ENCODE data around the gene COL4A2.
"Not testable (repeated sequence)": the region's sequence is repeated elsewhere in the genome, so short reads cannot be mapped to it uniquely, and the experiment has no call there.

The COL4A2 gene

DNA sequence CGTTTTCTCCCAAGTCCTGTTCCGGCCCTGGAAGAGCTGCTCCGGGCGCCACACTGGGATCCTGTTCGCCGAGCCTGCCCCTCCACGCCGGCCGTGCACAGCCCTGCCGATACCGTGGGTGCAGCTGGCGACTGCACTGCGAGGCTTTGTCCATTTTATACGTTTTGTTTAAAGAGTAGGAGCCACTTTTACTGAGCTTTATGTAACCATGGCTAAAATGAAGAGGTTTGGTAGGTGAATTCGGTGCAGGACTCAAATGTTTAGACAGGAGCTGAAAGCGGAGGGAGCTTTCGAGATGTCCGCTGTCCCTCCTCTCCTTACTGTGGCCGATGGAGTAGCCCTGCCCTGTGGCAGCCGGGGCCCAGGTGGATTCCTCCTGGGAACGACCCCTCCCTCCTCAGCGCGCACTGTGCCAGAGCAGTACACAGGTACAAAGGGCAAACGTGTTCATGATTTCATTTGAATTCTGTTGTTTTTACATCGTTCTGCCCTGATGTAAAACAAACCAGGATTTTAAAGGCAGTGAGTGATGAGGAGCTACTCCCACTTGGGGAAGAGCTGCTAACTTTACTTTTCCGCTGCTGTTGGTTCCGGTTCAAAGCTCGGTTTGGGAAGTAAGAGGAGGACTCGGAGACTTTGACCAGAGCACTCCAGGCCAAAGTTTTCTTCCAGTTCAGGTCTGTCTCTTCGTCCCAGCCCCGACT lies 1.7 kb downstream of the COL4A2 start:
- DNase-seq, result no peak

DNA sequence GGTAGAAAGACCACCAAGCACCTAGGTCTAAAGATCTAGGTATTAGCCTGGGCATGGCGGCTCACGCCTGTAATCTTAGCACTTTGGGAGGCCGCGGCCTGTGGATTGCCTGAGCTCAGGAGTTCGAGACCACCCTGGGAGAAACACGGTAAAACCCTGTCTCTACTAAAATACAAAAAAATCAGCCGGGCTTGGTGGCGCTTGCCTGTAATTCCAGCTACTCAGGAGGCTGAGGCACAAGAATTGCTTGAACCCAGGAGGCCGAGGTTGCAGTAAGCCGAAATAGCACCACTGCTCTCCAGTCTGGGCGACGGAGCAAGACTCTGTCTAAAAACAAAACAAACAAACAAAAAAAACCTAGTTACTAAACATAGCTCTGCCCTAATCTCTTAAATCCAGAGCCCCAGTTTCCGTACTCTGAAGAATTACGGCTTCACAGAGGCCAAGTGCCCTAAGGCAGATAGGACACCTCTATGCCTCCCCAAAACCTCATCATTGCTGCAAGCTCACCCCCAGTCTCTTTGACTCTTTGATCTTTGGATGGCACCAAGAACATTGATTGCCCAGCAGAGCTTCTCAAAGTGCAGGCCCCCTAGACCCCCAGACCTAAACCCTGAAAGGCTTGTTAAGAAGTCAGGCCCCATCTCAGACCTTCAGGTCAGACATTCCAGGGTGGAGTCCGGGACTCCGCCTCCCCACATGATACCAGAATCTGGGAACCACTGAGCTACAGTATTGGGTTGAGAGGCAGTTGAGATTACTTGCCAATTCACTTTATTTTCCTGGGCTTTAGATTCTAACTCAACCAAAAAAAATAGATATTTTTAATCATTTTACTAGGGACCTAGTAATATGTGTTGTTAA lies 2.8 kb downstream of the COL4A2 start:
- DNase-seq, result no peak

DNA sequence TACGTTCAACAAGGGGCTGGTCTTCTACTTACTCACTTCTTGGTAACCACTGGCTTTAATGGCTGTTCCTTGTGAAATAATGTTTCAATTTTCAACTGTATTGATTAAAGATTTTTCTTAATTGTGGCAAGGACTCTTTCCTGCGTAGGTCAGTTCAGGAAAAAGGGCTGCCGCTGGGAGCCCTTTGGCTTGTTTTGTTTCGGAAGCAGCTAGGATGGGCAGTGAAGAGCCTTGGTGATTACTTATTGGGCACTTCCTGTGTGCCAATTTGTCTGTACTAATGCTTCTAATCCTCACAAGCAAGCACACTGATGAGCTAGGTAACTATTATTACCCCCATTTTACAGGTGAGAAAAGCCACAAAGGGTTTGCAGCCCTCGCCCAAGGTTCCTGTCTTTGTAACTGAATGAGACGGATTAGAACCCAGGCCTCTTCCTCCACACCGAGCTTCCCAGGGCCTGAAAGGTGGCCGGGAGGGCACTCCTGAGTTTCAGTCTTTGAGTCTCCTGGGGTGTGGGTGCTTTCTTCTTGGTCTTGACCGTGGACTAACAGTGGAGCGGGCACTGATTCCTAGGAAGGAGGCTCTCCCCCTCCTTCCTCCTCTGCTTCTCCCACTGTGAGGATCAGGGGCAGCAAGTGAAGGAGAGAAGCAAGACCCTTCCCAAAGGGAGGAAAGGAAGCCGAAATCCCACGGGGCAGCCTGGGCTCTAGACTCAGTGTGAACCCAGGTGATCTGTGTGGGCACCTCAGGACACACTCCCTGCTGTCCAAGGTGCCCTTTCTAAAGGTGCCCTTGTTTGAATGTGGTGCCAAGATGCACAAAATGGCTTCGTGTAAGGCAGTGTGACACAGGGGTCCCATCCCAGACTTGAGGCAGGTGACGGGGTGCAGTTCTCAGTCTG lies 3.7 kb downstream of the COL4A2 start:
- DNase-seq, result no peak

DNA sequence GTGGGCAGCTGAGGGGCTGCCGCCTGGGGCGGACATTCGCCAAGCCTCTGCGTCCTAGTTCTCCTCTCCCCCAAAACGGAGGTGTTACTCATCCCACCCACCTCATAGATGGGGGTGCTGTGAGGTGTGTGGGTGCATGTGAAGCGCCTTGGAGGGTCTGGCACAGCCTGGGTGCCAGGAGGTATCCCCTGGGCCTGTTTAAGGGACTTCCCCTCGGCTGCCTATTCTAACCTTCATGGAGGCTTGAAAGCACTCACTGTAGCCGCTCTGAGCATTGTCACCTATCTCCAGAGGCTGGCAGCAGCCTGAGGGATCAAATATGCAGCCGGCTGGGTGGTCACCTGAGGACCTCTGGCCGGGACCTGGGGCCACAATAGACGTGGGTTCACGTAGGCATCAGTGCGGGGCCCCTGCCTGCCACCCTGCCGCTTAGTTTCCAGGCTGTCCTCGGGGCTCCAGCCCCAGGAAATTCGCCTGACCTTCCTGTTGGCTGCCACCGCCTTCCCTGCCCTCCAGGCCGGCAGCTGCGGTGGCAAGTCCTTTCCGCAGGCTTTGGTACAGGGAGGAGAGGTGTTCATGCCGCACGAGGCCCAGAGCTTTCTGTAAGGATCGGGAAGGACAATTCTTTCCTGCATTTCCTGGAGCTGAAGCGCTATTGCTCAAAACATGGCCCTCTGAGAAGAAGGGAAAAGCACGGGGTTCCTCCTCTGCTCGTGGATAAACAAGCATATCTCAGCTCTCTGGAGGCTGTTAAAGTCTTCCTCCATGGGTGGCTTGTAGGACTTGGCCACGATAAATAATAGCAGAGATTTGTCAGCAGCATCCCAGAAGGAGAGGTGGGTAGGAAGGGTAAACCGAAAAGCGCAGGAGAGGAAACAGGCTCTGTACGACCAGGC lies 4.6 kb downstream of the COL4A2 start:
- DNase-seq, result no peak

DNA sequence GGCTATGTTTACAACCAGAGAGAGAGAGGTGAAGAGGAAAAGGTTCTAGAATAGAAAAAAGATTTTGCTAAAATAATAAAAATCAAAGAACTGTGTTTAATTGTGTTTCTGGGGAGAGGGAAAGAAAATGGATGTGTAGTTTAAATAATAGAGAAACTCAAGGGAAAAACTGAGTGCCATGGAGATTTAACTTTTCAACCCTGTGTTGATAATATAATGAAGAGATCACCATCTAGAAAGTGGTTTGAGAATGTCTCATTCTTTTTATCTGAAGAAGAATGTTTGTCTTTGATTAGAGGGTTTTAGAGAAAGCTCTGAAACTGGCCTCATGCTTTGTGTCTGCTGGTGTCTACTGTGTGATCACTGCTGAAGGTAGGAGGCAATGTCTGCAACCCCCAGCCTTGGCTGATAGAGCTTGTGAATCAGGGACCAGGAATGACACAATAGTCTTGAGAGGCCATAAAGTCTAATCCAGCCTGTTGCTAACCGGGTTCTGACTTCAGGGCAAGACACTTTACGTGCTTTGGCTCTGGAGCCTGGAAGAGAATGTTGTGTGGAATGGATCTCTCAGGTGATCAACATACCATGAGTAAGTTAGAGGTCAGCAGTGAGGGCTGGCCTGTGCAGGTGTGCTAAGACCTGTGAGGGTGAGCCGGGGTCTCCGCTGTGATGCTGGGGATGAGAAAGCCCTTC lies 5.4 kb downstream of the COL4A2 start:
- DNase-seq, result no peak

DNA sequence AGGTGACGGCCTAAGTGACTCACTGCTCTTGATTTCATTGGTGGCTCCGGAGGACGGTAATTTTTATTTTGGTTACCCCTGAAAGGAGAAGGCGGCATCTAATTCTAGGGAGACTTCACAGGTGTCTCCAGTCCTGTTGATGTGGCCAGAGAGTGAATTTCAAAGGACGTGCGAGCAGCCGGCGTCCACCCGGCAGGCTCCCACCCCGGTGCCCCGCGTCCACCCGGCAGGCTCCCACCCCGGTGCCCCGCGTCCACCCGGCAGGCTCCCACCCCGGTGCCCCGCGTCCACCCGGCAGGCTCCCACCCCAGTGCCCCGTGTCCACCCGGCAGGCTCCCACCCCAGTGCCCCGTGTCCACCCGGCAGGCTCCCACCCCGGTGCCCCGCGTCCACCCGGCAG lies 6.2 kb downstream of the COL4A2 start:
- not testable (repeated sequence) for DNase-seq

DNA sequence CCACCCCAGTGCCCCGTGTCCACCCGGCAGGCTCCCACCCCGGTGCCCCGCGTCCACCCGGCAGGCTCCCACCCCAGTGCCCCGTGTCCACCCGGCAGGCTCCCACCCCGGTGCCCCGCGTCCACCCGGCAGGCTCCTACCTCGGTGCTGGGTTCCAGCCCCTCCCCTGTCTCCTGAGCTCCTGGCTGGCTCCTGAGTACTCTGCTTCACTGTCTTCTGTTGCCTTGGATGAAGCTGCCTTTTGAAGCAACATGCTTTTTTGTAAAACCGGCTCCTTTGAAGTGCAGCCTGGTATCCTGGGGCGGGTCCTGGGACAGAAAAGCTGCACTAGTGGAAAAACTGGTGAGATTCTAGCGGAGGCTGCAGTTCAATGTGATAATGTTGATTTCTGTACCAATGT lies 6.6 kb downstream of the COL4A2 start:
- not testable (repeated sequence) for DNase-seq

DNA sequence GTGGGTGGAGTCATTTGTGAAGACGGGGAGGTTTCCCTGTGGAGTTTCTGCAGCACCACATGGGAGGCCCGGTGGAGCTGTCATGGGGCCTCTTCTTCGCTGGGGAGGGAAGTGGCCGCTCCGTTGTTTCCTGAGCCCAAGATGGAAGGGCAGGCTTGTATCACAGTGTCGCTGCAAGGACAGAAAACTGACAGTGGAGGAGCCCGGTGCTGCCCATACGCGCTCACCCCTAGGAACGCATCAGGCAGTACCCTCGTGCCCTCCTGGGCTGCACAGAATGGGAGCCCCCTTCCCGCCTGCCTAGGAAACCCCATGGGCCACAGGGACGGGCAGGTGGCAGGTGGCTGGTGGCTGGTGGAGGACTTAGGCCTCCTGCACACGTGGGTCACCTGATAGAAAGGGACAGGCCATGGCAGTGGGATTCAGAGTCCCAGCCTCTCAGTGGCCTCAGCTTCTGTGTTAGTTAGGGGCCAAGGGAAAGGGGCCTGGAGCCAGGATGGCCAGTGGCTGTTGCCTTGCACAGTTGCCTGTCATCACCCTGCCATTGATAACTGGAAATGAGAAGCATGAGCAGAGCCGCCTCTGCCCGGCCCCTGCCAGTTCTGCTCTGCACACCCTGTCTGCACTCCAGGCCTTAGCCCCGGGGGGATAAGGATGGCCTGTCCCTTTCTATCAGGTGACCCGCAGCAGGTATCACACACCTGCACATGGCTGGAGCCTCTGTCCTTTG lies 7.6 kb downstream of the COL4A2 start:
- no peak for DNase-seq

DNA sequence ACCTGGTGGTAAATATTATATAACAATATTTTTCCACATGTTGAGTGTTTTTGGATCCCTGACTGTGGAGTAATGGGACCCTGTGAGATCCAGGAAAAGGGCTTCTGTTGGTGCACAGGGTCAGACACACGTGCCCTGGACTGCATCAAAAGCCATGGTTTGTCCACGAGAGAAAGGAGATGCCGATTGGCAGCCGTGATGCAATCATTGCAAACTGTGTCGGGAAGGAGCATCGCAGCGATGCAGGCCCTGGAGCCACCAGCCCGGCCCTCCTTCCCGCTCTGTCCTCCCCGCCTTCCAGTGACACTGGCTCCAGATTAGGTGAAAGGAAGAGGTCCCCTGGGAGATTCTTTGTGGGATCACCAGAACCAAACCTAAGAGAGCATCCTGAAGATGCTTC lies 9.1 kb downstream of the COL4A2 start:
- no peak for DNase-seq

DNA sequence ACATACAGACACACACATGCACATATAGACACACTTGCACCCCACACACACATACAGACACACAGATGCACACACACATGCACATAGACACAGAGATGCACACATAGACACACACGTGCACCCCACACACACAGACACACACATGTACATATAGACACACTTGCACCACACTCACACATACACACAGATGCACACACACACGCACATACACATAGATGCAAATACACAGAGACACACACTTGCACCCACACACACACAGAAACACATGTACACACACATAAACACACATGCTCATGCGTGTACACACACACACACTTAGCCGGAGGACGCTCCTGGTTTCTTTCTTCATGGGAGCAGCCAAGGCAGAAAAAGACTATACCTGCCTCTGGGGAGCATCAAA lies 10.0 kb downstream of the COL4A2 start:
- no peak for DNase-seq

DNA sequence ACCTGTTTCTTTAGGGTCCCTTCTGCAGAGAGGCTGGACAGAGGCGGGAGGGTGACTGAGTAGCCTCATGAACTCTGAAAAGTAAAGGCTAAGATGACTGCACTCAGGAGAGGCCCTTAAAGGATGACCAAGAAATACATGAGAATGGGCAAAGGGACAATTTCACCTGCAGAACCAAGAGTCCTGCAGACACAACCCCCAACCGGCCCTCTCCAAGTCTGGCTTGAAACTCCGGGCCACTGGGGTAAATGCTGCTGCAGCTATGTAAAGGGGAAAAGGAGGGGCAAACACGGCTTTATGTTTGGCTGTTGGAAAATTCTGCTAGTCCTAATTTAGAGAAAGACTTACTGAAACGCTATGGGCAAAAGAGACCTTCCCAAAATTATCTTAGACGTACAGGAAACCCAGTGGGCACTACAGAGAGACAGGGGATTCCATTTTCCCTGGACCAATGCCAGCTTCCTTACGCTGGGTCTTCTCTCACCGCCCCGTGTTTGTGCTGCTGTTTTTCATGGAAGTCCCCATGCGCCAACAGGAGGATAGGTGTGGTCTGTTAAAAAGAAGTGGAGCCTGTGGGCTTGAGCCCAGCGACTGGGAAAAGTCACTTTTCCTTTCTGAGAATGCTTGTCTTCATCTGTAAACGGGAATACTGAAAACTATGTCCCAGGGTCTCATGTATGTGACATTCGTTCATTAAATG lies 10.6 kb downstream of the COL4A2 start:
- no peak for DNase-seq

DNA sequence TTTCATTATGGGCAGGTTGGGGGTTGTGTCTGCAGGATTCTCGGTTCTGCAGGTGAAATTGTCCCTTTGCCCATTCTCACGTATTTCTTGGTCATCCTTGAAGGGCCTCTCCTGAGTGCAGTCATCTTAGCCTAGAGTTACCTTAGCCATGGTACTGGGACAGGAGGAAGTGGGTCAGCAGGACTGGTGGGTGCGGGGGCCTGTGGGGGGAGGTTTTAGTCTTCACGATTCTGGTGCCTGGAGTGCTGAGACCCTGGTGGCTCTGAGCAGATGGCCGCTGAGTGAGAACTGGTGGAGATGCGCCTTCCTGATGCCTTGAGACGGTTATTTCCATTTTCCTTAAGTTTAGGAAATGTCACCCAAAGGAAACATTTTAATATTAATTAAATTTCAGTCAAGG lies 11.8 kb downstream of the COL4A2 start:
- DNase-seq, result no peak

DNA sequence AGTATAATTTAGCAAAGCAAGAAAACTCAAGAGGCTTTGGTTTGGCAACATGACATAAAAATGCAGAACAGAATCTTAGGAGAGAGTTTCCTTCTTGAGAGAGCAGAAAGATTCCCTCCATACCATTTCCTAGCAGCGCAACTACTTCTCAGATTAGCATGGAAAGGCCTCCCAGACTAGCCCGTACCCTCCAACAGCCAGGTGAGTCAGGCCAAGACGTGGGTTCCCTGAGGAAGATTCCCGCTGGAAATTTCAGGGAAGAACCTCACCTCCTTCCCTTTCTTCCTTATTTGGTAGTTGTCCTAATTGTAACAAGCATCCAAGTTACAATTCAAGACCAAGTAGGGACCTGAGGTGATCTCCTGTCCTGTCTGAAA lies 12.3 kb downstream of the COL4A2 start:
- DNase-seq, result no peak

DNA sequence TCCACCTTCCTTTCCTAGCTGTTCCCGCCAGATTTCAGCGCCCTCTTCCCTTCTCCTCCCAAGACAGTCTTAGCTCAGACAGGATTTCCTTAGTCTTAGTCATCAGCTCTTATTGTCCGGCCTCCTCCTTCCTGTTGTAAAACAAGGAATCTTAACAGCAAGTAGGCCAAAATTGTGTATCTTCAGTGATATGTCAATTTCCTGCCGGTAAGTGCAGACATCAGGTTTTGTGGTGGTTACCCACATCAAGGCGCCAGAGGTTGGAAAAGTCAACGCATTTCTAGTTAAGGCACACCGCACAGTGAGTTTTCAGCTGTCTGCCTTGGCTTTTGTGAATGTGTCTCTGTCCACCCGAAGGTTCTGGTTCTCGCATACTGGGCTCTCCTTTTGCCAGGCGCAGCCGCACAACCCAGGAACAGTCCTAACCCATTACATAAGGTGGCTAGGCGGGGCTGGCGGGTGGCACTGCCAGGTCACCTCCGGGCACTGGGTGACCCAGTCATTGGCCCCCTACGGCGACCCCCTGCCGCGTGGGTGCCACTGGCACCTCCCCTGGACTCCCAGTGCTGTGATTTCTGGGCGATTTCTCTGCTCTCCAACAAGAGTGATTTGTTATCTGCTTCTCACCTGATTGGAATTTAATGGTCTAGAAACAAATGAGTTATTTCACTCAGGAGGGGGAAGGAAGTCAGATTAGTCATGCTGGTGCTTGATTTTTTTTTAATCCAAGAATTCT lies 12.9 kb downstream of the COL4A2 start:
- DNase-seq, result peak; percentile 23

DNA sequence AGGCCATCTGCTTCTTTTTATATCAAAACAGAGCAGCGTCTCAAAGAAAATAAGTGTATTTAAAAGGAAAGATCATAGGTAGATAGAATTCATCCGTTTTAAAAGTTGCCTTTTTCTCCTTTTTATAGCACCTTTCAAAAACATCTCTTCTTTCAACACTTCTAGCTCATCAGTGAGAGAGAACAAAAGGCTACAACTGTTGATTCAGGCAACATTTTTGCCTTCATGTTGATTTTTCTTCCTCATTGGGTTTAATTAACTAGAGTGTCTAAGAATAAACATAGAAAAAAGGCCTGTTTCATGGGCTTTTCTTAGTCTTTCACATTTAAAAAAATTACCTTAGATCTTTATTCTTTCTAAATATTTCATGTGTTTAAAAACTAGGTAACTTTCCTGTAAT lies 13.6 kb downstream of the COL4A2 start:
- no peak for DNase-seq

DNA sequence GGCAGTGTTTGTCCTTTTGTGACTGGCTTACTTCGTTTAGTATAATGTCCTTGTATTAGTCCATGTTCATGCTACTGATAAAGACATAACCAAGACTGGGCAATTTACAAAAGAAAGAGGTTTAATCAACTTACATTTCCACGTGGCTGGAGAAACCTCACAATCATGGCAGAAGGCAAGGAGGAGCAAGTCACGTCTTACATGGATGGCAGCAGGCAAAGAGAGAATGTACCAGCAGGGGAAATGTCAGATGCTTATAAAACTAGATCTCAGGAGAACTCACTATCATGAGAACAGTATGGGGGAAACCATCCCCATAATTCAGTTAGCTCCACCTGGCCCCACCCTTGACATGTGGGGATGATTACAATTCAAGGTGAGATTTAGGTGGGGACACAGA lies 14.5 kb downstream of the COL4A2 start:
- DNase-seq, result not testable (repeated sequence)

DNA sequence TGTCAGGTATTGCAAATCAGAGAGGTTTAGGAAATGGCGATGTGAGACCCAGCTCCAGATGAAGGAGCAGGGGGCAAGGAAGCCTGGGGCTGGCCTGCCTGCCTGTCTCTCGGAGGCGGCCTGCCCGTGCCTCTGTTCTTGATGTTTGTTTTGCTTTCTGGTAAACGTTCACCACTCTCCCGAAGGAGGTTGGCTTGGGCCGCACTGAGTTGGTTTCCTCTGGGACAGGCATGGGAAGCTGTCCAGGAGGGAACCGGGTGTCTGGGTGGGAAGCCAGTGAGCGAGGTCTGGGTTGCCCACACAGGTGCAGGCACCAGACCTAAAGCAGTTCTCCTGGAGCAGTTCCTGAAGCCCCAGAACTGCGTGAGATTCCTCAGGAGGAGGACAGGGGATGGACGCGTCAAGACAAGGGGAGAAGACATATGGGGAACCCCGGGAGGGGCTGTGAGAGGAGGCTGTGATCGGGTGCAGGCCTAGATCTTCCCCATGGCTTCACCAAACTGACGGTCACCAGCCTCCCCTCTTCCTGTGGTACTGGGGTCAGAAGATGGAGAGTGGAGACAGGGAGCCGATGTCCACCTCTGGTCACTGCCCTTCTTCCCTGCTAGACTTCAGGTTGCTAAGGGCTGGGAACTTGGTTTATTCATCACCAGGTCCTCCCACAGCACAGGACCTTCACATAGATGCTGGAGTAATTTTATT lies 15.2 kb downstream of the COL4A2 start:
- DNase-seq, result no peak

DNA sequence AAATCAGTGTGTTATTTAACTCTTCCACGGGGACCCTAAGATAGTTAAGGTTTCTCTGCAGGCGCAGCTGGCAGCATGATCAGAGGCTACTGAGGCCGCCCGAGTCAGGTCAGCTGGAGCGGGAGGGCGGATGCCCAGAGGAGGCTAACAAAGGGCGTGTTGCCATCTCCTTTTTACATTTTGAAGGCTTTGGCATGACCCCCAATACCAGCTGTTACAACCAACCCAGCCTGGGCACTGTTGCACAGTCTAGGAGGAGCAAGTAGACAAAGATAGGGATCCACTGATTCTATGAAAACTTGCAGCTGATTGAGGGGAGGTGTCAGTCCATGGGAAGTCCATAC lies 15.7 kb downstream of the COL4A2 start:
- no peak for DNase-seq
